IPS-15b (cell line): ENCODE results near the gene EOGT.

Source experiments
- H3K27me3 ChIP-seq: one replicate; pipeline ENCODE4 v1.6.1; 2013; ENCODE audit warnings: low read length; ENCODE audit not compliant: control insufficient read depth, insufficient read depth
- H3K36me3 ChIP-seq: one replicate; pipeline ENCODE4 v1.6.1; 2013; ENCODE audit warnings: low read length; ENCODE audit not compliant: control insufficient read depth, insufficient read depth
- H3K4me1 ChIP-seq: one replicate; pipeline ENCODE4 v1.6.1; 2013; ENCODE audit warnings: mild to moderate bottlenecking, low read length; ENCODE audit not compliant: control insufficient read depth, insufficient read depth
- H3K4me3 ChIP-seq: one replicate; pipeline ENCODE4 v1.5.1; 2013; ENCODE audit warnings: low read depth, low read length
- H3K9ac ChIP-seq: one replicate; pipeline ENCODE4 v1.6.1; 2013; ENCODE audit warnings: low read depth, mild to moderate bottlenecking, low read length
- H3K9me3 ChIP-seq: one replicate; pipeline ENCODE4 v1.6.1; 2013; ENCODE audit warnings: mild to moderate bottlenecking, low read length; ENCODE audit not compliant: control insufficient read depth, insufficient read depth

The EOGT gene

DNA sequence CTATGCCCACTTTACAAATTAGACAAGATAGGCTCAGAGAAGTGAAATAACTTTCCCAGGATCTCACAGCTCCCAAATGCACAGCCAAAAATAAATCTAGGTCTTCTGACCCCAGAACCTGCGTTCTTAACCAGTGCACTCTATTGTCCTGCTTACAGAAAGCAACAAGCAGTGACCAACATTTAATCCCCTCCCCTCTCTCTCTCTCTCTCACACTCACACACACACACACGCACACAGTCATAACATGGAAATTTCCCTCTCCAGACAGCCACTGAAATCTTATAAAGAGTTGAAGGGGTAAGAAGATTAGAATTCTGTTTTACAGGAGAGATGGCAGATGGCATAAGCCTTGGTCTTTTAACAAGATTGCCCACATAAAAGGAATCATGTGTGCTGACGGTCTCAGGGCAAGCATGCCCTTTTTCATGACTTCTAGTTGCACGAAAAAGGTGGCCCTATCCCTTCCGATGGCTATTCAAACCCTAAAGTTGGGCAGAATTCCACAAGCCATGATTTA is 29.4 kb downstream of the EOGT start:
- Histone ChIP-seq H3K36me3 (peaks cover 4% of the 10 kb centered on the region), H3K9ac (no peak overlapping the region), H3K9me3 (no peaks in the 10 kb centered on the region), H3K4me3 (no peak overlapping the region), H3K4me1 (no peaks in the 10 kb centered on the region), H3K27me3 (no peaks in the 10 kb centered on the region)

DNA sequence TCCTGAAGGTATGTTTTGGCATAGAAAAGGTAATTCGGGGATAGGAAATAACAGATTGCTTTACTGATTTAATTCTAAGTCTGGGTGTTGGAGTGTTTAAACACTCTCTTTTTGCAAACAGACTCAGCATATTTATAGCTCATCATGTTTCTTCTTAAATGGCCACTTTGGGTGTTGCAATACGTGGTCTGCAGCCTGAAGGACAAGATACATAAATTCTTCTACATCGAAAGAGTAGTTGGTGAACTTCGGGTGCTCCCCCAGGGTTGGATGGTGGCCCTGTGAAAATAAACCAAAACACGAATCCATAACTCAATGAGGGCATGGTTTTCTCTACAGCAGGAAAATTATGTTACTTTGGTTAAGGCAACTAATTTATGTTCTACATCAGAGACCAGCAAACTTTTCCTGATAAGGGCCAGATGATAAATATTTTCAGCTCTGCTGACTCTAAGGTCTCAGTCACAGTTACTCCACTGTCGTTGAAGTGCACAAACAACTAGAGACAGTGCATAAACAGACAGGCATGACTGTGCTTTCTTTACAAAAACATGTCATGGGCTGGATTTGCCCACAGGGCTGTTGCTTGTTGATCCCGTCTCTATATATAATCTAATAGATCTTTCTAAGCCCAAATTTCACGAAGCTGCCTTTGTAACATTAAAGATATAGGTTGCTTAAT is 35.9 kb downstream of the EOGT start:
- no peaks in the 10 kb centered on the region for H3K4me1 ChIP-seq
- no peaks in the 10 kb centered on the region for H3K36me3 ChIP-seq
- H3K27me3 ChIP-seq: no peaks in the 10 kb centered on the region
- H3K4me3 ChIP-seq: no peak overlapping the region
- no peaks in the 10 kb centered on the region for H3K9me3 ChIP-seq
- no peak overlapping the region for H3K9ac ChIP-seq

DNA sequence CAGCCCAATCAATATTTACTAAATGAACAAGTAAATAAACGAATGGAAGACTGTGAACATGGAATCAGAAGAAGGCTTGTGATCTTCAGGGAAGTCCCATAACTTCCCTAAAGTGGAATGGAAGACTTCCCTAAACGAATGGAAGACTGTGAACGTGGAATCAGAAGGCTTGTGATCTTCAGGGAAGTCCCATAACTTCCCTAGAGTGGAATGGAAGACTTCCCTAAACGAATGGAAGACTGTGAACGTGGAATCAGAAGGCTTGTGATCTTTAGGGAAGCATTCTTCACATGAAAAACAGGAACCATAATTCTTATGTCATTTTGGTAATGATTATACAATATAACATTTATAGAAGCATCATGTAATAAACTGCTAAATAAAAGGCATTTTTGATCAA is 38.8 kb downstream of the EOGT start:
- no peak overlapping the region for H3K4me3 ChIP-seq
- no peaks in the 10 kb centered on the region for H3K27me3 ChIP-seq
- no peaks in the 10 kb centered on the region for H3K4me1 ChIP-seq
- H3K9me3 ChIP-seq: no peaks in the 10 kb centered on the region
- no peak overlapping the region for H3K9ac ChIP-seq
- H3K36me3 ChIP-seq: no peaks in the 10 kb centered on the region

DNA sequence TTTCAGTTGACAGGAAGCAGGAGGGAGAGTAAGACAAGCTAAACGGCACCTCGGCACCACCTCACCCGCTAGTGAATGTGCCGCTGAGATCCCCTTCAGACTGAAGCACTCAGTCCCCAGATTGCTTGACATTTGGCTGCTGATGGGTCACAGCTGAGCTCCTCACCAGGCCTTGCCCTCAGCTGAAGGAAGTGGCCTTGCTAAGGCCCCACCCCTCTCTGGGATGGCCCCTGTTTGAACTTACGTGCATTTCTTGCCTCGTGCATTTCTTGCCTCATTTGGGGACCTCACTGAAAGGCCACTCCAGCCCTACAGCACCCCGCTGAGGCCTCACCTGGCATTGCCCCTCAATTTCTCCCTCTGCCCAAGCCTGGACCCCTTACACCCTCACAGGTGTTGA is 39.8 kb downstream of the EOGT start:
- H3K9me3 ChIP-seq: no peaks in the 10 kb centered on the region
- no peaks in the 10 kb centered on the region for H3K4me1 ChIP-seq
- no peak overlapping the region for H3K4me3 ChIP-seq
- no peak overlapping the region for H3K9ac ChIP-seq
- no peaks in the 10 kb centered on the region for H3K36me3 ChIP-seq
- H3K27me3 ChIP-seq: no peaks in the 10 kb centered on the region

DNA sequence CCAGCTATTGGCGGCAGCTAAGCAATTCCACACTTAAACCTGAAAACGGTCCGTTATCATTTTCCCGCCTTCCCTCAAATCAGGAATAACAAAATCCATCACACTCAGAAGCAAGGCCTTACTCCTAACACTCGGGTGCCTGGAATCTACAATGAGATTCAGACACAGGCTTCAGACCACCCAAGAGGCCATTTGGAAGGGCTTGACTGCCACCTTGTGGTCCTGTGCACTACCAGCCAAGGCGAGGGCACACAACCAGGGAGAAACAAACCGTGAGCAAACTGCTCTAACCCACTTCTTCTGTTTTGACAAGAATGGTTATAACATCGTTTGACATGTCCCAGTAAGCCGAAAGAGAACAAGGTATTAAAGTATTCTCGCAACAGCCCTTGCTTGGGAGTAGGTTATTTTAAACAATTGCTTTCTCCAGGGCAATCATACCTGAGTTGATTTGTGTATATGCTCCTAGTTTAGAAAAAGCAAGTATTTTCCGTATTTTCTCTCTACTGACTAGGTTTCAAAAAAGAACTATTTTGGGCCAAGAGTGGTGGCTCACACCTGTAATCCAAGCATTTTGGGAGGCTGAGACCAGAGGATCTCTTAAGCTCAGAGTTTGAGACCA is 41.0 kb downstream of the EOGT start:
- no peaks in the 10 kb centered on the region for H3K4me1 ChIP-seq
- no peaks in the 10 kb centered on the region for H3K36me3 ChIP-seq
- H3K9me3 ChIP-seq: no peaks in the 10 kb centered on the region
- H3K9ac ChIP-seq: no peak overlapping the region
- no peaks in the 10 kb centered on the region for H3K27me3 ChIP-seq
- no peak overlapping the region for H3K4me3 ChIP-seq

DNA sequence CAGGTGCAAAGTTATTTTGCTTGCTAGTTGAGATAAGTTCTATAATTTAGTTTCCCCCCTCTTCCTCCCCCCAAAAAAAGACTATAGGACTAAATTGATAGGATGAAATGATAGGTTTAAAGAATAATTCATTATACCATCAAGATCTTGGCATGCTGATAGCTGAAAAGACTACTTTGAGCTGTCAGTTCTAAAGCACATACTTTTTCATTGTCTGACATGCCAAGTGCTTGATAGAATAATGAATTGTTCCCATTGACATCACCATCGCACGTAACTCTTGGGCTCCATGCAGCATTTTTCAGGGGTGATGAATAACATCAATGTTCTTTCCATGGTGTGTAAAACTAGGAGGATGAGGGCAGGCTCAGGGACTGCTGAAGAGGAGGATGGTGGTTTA is 48.8 kb downstream of the EOGT start:
- H3K4me1 ChIP-seq: no peaks in the 10 kb centered on the region
- H3K9me3 ChIP-seq: no peaks in the 10 kb centered on the region
- H3K4me3 ChIP-seq: no peak overlapping the region
- H3K27me3 ChIP-seq: no peaks in the 10 kb centered on the region
- H3K36me3 ChIP-seq: no peaks in the 10 kb centered on the region
- H3K9ac ChIP-seq: no peak overlapping the region

DNA sequence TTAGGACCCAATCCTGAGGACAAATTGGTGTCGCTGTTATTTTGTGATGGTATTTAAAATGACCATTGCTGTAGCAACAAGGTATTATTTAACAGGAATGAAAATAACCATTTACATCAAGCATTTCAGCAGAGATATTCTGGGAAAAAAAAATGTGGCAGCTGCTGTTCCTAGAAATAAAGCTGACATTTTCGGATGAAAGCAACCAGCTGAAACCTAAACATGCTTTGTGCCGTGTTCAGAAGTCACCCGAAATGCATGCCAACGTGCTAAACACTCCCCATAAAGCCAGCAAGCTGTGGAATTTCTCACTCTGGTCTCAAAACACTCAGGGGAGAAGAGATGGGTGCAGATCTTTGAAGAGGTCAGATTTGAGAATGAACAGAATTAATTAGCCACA is 49.6 kb downstream of the EOGT start:
- no peaks in the 10 kb centered on the region for H3K36me3 ChIP-seq
- no peaks in the 10 kb centered on the region for H3K4me1 ChIP-seq
- no peak overlapping the region for H3K9ac ChIP-seq
- no peaks in the 10 kb centered on the region for H3K27me3 ChIP-seq
- H3K4me3 ChIP-seq: no peak overlapping the region
- no peaks in the 10 kb centered on the region for H3K9me3 ChIP-seq

DNA sequence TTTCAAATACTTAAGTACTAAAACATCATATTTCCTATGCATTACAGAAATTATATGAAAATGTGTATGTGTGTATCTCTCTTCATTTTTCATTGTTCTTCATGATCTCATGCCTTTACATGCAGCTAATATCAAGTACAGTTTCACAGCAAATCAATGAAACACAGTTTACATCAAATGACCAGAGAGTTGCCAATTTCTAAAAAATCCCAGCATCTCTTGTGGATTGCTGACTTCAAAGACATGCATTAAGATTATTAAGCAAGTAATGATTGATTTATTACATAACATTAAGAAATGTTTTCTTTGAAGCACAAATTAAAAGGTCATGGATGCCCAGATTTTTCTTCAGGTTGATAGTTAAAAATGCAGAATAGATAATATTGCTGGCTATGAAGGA is 50.1 kb downstream of the EOGT start:
- Histone ChIP-seq H3K4me1 (no peaks in the 10 kb centered on the region), H3K4me3 (no peak overlapping the region), H3K36me3 (no peaks in the 10 kb centered on the region), H3K9me3 (no peaks in the 10 kb centered on the region), H3K27me3 (no peaks in the 10 kb centered on the region), H3K9ac (no peak overlapping the region)

DNA sequence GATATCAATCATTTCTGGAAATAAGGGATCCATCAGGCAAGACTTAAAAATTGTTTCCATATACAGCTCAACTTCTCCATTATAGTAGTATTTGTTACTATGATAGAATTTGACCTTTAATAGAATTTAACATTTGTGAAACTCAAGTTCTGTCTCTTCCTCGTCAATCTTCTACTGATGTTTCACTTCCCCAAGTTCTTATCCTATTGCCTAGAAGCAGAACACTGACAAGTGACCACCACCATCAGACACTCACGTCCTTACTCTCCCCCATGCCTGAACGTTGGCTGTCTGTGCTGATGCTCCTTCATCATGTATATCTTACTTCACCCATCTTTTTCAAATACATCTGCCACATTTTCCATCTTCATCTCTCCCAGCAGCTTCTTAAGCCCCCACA is 54.6 kb downstream of the EOGT start:
- Histone ChIP-seq H3K9me3 (no peaks in the 10 kb centered on the region), H3K27me3 (no peaks in the 10 kb centered on the region), H3K36me3 (no peaks in the 10 kb centered on the region), H3K4me3 (no peak overlapping the region), H3K4me1 (peaks cover 3% of the 10 kb centered on the region), H3K9ac (no peak overlapping the region)

DNA sequence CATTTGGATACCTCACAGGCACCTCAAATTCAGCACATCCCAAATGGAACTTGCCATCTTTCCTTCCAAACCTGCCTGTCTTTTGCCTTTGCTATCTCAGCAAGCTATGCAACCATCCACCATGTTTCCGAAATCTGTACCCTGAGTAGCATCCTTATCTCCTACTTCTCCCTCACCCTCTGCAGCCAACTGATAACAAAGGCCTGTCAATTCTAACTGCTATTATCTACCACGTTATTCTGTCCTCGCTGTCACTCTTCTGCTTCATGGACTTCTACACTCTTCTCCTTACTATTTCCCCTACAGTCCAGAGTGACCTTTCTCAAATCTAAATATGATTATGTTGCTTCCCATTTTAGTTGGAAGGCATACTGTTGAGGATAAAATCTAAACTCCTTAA is 55.6 kb downstream of the EOGT start:
- Histone ChIP-seq H3K36me3 (no peaks in the 10 kb centered on the region), H3K4me3 (no peak overlapping the region), H3K9ac (no peak overlapping the region), H3K9me3 (no peaks in the 10 kb centered on the region), H3K4me1 (peaks cover 5% of the 10 kb centered on the region), H3K27me3 (no peaks in the 10 kb centered on the region)

DNA sequence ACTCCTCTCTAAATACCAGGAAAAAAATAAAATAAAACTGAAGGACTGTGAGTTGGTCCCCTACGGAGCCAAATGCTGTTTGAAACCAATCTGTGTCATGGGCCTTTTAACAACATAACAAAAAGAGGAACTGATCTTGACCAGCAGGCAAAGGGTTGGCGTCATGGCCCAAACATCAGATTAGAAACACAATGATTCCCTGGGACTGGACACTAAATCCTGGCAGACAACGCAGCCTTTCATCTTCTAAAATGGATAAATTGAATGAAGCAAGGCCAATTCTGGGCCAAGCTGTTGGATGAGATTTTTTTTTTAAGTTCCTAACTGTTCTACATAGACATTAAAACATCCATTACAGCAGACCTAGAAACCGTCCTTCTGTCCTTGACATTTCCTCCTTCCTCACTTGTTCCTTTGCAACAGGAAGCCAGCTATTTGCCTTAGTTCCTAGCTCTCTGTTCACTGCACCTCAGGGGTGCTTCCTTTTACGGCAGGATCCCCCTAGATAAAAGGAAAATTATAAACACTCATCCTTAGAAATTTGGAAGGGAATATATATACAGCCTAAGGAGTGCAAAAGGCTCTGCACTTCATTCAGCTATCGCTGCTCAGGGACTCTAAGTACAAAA is 59.6 kb downstream of the EOGT start:
- no peaks in the 10 kb centered on the region for H3K36me3 ChIP-seq
- no peaks in the 10 kb centered on the region for H3K27me3 ChIP-seq
- H3K4me1 ChIP-seq: peaks cover 5% of the 10 kb centered on the region
- no peaks in the 10 kb centered on the region for H3K9me3 ChIP-seq
- H3K4me3 ChIP-seq: no peak overlapping the region
- H3K9ac ChIP-seq: no peak overlapping the region

DNA sequence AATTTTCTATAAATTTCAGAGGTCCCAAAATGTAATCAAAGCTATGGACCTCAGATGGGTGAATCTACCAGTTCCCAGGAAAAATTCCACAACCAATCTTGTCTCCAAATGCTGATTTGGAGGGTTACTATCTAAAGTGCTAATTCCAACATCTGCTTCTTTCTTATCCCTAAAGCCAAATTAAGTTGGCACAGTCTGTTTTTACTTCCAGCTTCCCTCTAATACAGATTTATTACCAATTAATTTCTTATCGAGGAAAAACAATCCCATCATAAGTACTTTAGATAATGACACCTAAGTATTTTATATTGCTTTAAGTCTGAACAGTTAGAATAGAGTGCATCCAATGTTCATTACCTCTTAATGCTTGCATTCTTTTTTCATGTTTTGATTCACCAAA is 68.3 kb downstream of the EOGT start:
- Histone ChIP-seq H3K9ac (no peak overlapping the region), H3K27me3 (no peaks in the 10 kb centered on the region), H3K36me3 (no peaks in the 10 kb centered on the region), H3K4me3 (no peak overlapping the region), H3K9me3 (no peaks in the 10 kb centered on the region), H3K4me1 (no peaks in the 10 kb centered on the region)
